GM23338 (cell line): ENCODE data around the gene ARHGAP4. TPM values are rescaled to one million over a fixed set of nuclear protein-coding genes. Genes with fewer than 3 reads are reported as not detected.

Experiments used
- ATAC-seq: fragments of 200-7000 bp; cut with Tn5 transposase; 3 replicates; pipeline ENCODE4 v1.9.1; 2020
- DNase-seq: peaks from one replicate; pipeline ENCODE4 v3.0.0-alpha.2; 2015; ENCODE audit warnings: low spot score
- H2AFZ ChIP-seq: fragments of 200-600 bp; sonication (generic); 2 replicates; pipeline ENCODE4 v1.8.0; 2016; ENCODE audit warnings: antibody characterized with exemption, mild to moderate bottlenecking, moderate library complexity
- H3F3A ChIP-seq: fragments of 200-600 bp; sonication (generic); replicated peaks from 2 replicates; pipeline ENCODE4 v1.8.0; 2017; ENCODE audit warnings: antibody characterized with exemption, mixed run types, low read depth
- H3K27ac ChIP-seq: fragments of 200-600 bp; sonication (generic); 2 replicates; pipeline ENCODE4 v1.6.1; 2016; ENCODE audit warnings: low read depth
- H3K27me3 ChIP-seq: fragments of 200-600 bp; sonication (generic); 2 replicates; pipeline ENCODE4 v1.8.0; 2016; ENCODE audit warnings: mild to moderate bottlenecking, mixed run types, moderate library complexity; ENCODE audit not compliant: insufficient read depth
- H3K36me3 ChIP-seq: fragments of 200-600 bp; sonication (generic); 2 replicates; pipeline ENCODE4 v1.8.0; 2016; ENCODE audit warnings: mild to moderate bottlenecking; ENCODE audit not compliant: insufficient read depth
- H3K4me1 ChIP-seq: fragments of 200-600 bp; sonication (generic); 2 replicates; pipeline ENCODE4 v1.8.0; 2016; ENCODE audit warnings: mild to moderate bottlenecking, moderate library complexity; ENCODE audit not compliant: insufficient read depth
- H3K4me2 ChIP-seq: fragments of 200-600 bp; sonication (generic); 2 replicates; pipeline ENCODE4 v1.7.1; 2017; ENCODE audit warnings: mixed run types
- H3K4me3 ChIP-seq: fragments of 200-600 bp; sonication (generic); 2 replicates; pipeline ENCODE4 v1.6.1; 2016; ENCODE audit warnings: mixed run types
- H3K79me2 ChIP-seq: fragments of 200-600 bp; sonication (generic); replicated peaks from 2 replicates; pipeline ENCODE4 v1.8.0; 2017; ENCODE audit warnings: mild to moderate bottlenecking; ENCODE audit not compliant: insufficient read depth
- H3K9me2 ChIP-seq: fragments of 200-600 bp; sonication (generic); 2 replicates; pipeline ENCODE4 v1.8.0; 2017; ENCODE audit not compliant: insufficient read depth
- H4K20me1 ChIP-seq: fragments of 200-600 bp; sonication (generic); replicated peaks from 2 replicates; pipeline ENCODE4 v1.8.0; 2017; ENCODE audit warnings: mild to moderate bottlenecking; ENCODE audit not compliant: insufficient read depth
- H3K27ac Mint-ChIP-seq: 2 replicates; pipeline ENCODE4 v1.8.0; 2020; ENCODE audit warnings: inconsistent platforms, mild to moderate bottlenecking, moderate library complexity, mixed read lengths
- H3K27me3 Mint-ChIP-seq: 3 replicates; pipeline ENCODE4 v1.8.0; 2022; ENCODE audit warnings: low read depth, mild to moderate bottlenecking, moderate library complexity, mixed read lengths, inconsistent platforms; ENCODE audit not compliant: insufficient read depth, poor library complexity
- H3K36me3 Mint-ChIP-seq: 3 replicates; pipeline ENCODE4 v1.8.0; 2021; ENCODE audit warnings: low read depth, mild to moderate bottlenecking, inconsistent platforms, moderate library complexity, mixed read lengths
- H3K4me1 Mint-ChIP-seq: 3 replicates; pipeline ENCODE4 v1.8.0; 2020; ENCODE audit warnings: mild to moderate bottlenecking, inconsistent platforms, mixed read lengths
- H3K4me3 Mint-ChIP-seq: 3 replicates; pipeline ENCODE4 v1.8.0; 2021; ENCODE audit warnings: moderate library complexity, mild to moderate bottlenecking, inconsistent platforms, mixed read lengths
- H3K9me3 Mint-ChIP-seq: 3 replicates; pipeline ENCODE4 v1.8.0; 2020; ENCODE audit warnings: moderate library complexity, mild to moderate bottlenecking, inconsistent platforms, mixed read lengths
- CREB1 ChIP-seq: fragments of 250-450 bp; sonication (Bioruptor Pico); IDR thresholded peaks from 2 replicates; pipeline ENCODE4 v1.5.0; 2020; ENCODE audit warnings: low read depth, mild to moderate bottlenecking, moderate library complexity
- JUNB ChIP-seq: IDR thresholded peaks from one replicate; pipeline ENCODE4 v1.6.1; 2016; ENCODE audit warnings: antibody characterized with exemption; ENCODE audit not compliant: unreplicated experiment
- POLR2AphosphoS5 ChIP-seq: IDR thresholded peaks from 2 replicates; pipeline ENCODE4 v1.6.1; 2016; ENCODE audit warnings: antibody characterized with exemption, low read depth
- STAT1 ChIP-seq: IDR thresholded peaks from one replicate; pipeline ENCODE4 v1.6.1; 2016; ENCODE audit warnings: antibody characterized with exemption; ENCODE audit not compliant: unreplicated experiment
- ZNF114 ChIP-seq: fragments of 250-450 bp; sonication (Bioruptor Pico); IDR thresholded peaks from 2 replicates; pipeline ENCODE4 v1.5.0; 2020; ENCODE audit warnings: mild to moderate bottlenecking, moderate library complexity
- ZNF462 ChIP-seq: fragments of 250-450 bp; sonication (Bioruptor Pico); IDR thresholded peaks from 2 replicates; pipeline ENCODE4 v1.5.0; 2020; ENCODE audit warnings: mild to moderate bottlenecking, moderate library complexity
- polyA plus RNA-seq: library from polyadenylated mRNA; unstranded; fragments of >200 nt; fragmentation: Nextera tagmentation; extraction: Ambion mirVana; gene quantifications from 2 replicates; pipeline ENCODE4 v1.2.1, GENCODE V29; 2016
- total RNA-seq: library from RNA; depleted of rRNA; stranded (reverse); fragments of >200 nt; shearing (Covaris generic); gene quantifications from 2 replicates; pipeline ENCODE4 v1.2.3, GENCODE V29; 2014

ARHGAP4 gene
- total and polyA plus RNA-seq, 2 experiments from 2014 or later = 21.5 to 59.5 TPM

GRCh38 chrX:153968754-153969124 is 42.7 kb upstream of the ARHGAP4 start:
- H3K27ac Mint-ChIP-seq = no peak overlapping the region
- peaks cover 26% of the 10 kb centered on the region for H3K4me1 Mint-ChIP-seq
- Histone ChIP-seq H3K79me2 (peaks cover 68% of the 10 kb centered on the region), H2AFZ (no peak overlapping the region), H3K36me3 (no peaks in the 10 kb centered on the region), H3K9me2 (no peaks in the 10 kb centered on the region), H3K4me1 (peaks cover 12% of the 10 kb centered on the region), H3K27me3 (no peaks in the 10 kb centered on the region), H4K20me1 (peaks cover 17% of the 10 kb centered on the region), H3F3A (0 out of 2 replicates have a peak, but pooled peaks cover 4% of the 10 kb centered on the region), H3K27ac (no peak overlapping the region), H3K4me3 (peak overlapping the region; percentile 85), H3K4me2 (peak overlapping the region; percentile 84)
- ATAC-seq = no peak
- peak overlapping the region; percentile 100 for H3K4me3 Mint-ChIP-seq
- TF ChIP-seq POLR2AphosphoS5 = no peak
- no peak for TF ChIP-seq ZNF114 (CRISPR knock-in tag)
- no peak for TF ChIP-seq STAT1
- DNase-seq = peak; percentile 22
- H3K9me3 Mint-ChIP-seq = no peaks in the 10 kb centered on the region; the same call in 2 of the 3 replicates
- H3K27me3 Mint-ChIP-seq = peaks cover 6% of the 10 kb centered on the region
- peaks cover 23% of the 10 kb centered on the region for H3K36me3 Mint-ChIP-seq

GRCh38 chrX:153968255-153968654 is 42.2 kb upstream of the ARHGAP4 start:
- H3K27ac Mint-ChIP-seq = peak overlapping the region; percentile 52; the same call in 1 of the 2 replicates
- peaks cover 22% of the 10 kb centered on the region for H3K4me1 Mint-ChIP-seq

More at GRCh38 chrX:153968255-153968654, 42.2 kb upstream of the ARHGAP4 start:
- 0 out of 2 replicates have a peak, but pooled peaks cover 4% of the 10 kb centered on the region for H3F3A ChIP-seq
- peak overlapping the region; percentile 84 for H3K4me2 ChIP-seq
- TF ChIP-seq JUNB (no peak), ZNF462 (CRISPR knock-in tag) (no peak), POLR2AphosphoS5 (no peak), CREB1 (CRISPR knock-in tag) (no peak)
- no peak overlapping the region for H2AFZ ChIP-seq
- no peaks in the 10 kb centered on the region for H3K9me2 ChIP-seq
- no peaks in the 10 kb centered on the region for H3K27me3 ChIP-seq
- H3K4me3 ChIP-seq = peak overlapping the region; percentile 85
- peak overlapping the region; percentile 100 for H3K4me3 Mint-ChIP-seq
- peaks cover 23% of the 10 kb centered on the region for H3K36me3 Mint-ChIP-seq
- DNase-seq = no peak
- no peak for ATAC-seq
- no peaks in the 10 kb centered on the region; the same call in 2 of the 3 replicates for H3K9me3 Mint-ChIP-seq
- H4K20me1 ChIP-seq = peaks cover 17% of the 10 kb centered on the region
- H3K27ac ChIP-seq = no peak overlapping the region
- H3K79me2 ChIP-seq = peaks cover 73% of the 10 kb centered on the region
- no peaks in the 10 kb centered on the region for H3K36me3 ChIP-seq
- peaks cover 6% of the 10 kb centered on the region for H3K27me3 Mint-ChIP-seq
- H3K4me1 ChIP-seq = peaks cover 12% of the 10 kb centered on the region
